ENCODE measurements around the gene CAMTA1. TPM values are rescaled to one million over a fixed set of nuclear protein-coding genes. Genes with fewer than 3 reads are reported as not detected.

The CAMTA1 gene
- total RNA-seq, 1 experiment from 2014 or later = 85.2 TPM

GRCh38 chr1:7568053-7568452 is 782.8 kb downstream of the CAMTA1 start:
- ChIA-PET CTCF (no interaction called here), POLR2A (ENCODE audit: low non-redundant PET) (no interaction called here)
- no peaks in the 10 kb centered on the region for H3K27me3 ChIP-seq (replicated peaks; ENCODE audit: insufficient read depth, low read depth, low read length, poor library complexity)
- no peaks in the 10 kb centered on the region for H3K9me3 ChIP-seq (ENCODE audit: low read depth, low read length, poor library complexity, severe bottlenecking)
- no peak for DNase-seq (ENCODE audit: low spot score)
- no TSS peak for BruUV-seq (replicated peaks)
- no peak overlapping the region for H3K27ac ChIP-seq (ENCODE audit: low read depth, low read length, poor library complexity, severe bottlenecking)
- intact Hi-C loops (cut with micrococcal nuclease; ENCODE audit: unreplicated experiment) = no loop called here
- no peaks in the 10 kb centered on the region for H3K4me1 ChIP-seq (ENCODE audit: insufficient read depth, low read length, poor library complexity, severe bottlenecking)
- H3K4me3 ChIP-seq (ENCODE audit: low read depth, low read length, poor library complexity, severe bottlenecking) = no peak overlapping the region
- no peak for TF ChIP-seq CTCF (conservative IDR thresholded peaks at IDR 0.05; ENCODE audit: low read depth, low read length)
- TF ChIP-seq EZH2 (IDR thresholded peaks at IDR 0.05; ENCODE audit: borderline replicate concordance, low read depth, low read length, poor library complexity, severe bottlenecking) = no peak
- no peaks in the 10 kb centered on the region for H3K36me3 ChIP-seq (ENCODE audit: insufficient read depth, low read length, poor library complexity, severe bottlenecking)

DNA sequence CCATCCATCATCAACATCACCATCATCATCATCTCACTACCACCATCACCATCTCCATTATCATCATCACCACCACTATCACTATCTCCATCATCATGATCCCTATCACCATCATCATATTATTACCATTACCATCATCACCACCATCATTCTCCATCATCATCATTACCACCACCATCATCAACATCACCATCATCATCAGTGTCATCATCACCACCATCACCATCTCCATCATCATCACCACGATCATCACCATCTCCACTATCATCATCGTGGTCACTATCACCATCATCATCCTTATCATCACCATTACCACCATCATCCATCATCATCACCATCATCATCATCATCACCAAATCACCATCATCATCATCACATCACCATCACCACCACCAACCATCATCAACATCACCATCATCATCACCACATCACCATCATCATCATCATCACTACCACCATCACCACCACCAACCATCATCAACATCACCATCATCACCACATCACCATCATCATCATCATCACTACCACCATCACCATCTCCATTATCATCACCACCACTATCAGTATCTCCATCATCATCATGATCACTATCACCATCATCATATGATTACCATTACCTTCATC is 783.8 kb downstream of the CAMTA1 start:
- POLR2A ChIA-PET (ENCODE audit: low non-redundant PET) = no interaction called here
- intact Hi-C loops (cut with micrococcal nuclease; ENCODE audit: unreplicated experiment) = no loop called here
- TF ChIP-seq CTCF (conservative IDR thresholded peaks at IDR 0.05; ENCODE audit: low read depth, low read length) (no peak), EZH2 (IDR thresholded peaks at IDR 0.05; ENCODE audit: borderline replicate concordance, low read depth, low read length, poor library complexity, severe bottlenecking) (no peak)

DNA sequence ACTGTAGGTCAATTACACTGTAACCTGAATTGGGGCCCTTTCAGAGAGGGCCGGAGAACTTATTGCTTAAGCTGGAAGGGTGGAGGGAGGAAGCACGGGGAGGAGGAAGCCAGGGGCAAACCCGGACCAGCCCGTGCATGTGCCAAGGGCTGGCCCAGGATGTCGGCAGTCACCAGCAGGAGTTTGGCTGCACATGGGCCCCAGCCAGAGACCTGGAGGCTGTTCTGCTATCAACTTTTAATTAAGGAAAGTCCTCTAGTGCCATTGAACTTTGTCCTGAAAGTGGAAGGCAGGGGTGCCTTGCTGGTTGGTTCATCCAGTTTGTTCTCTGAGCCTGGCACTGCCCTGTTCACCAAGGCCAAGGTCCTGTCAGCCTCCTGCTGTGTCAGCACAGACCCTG is 785.1 kb downstream of the CAMTA1 start:
- CTCF ChIA-PET = no interaction called here
- Histone ChIP-seq H3K36me3 (ENCODE audit: insufficient read depth, low read length, poor library complexity, severe bottlenecking) (no peaks in the 10 kb centered on the region), H3K27ac (ENCODE audit: low read depth, low read length, poor library complexity, severe bottlenecking) (no peak overlapping the region), H3K4me1 (ENCODE audit: insufficient read depth, low read length, poor library complexity, severe bottlenecking) (no peaks in the 10 kb centered on the region), H3K9me3 (ENCODE audit: low read depth, low read length, poor library complexity, severe bottlenecking) (no peaks in the 10 kb centered on the region), H3K27me3 (replicated peaks; ENCODE audit: insufficient read depth, low read depth, low read length, poor library complexity) (no peaks in the 10 kb centered on the region), H3K4me3 (ENCODE audit: low read depth, low read length, poor library complexity, severe bottlenecking) (no peak overlapping the region)
- POLR2A ChIA-PET (ENCODE audit: low non-redundant PET) = no interaction called here
- no peak for DNase-seq (ENCODE audit: low spot score)
- intact Hi-C loops (cut with micrococcal nuclease; ENCODE audit: unreplicated experiment) = no loop called here
- BruUV-seq (replicated peaks) = no TSS peak
- TF ChIP-seq CTCF (conservative IDR thresholded peaks at IDR 0.05; ENCODE audit: low read depth, low read length) = no peak
- TF ChIP-seq EZH2 (IDR thresholded peaks at IDR 0.05; ENCODE audit: borderline replicate concordance, low read depth, low read length, poor library complexity, severe bottlenecking) = no peak

More for the DNA sequence above, 783.8 kb downstream of the CAMTA1 start:
- H3K4me3 ChIP-seq (ENCODE audit: low read depth, low read length, poor library complexity, severe bottlenecking) = no peak overlapping the region
- CTCF ChIA-PET = no interaction called here
- H3K4me1 ChIP-seq (ENCODE audit: insufficient read depth, low read length, poor library complexity, severe bottlenecking) = no peaks in the 10 kb centered on the region
- BruUV-seq (replicated peaks) = no TSS peak
- DNase-seq (ENCODE audit: low spot score) = no peak
- H3K27me3 ChIP-seq (replicated peaks; ENCODE audit: insufficient read depth, low read depth, low read length, poor library complexity) = no peaks in the 10 kb centered on the region
- H3K36me3 ChIP-seq (ENCODE audit: insufficient read depth, low read length, poor library complexity, severe bottlenecking) = no peaks in the 10 kb centered on the region
- H3K27ac ChIP-seq (ENCODE audit: low read depth, low read length, poor library complexity, severe bottlenecking) = no peak overlapping the region
- no peaks in the 10 kb centered on the region for H3K9me3 ChIP-seq (ENCODE audit: low read depth, low read length, poor library complexity, severe bottlenecking)

Measured in A673 (cell line).